A549 (cell line): ENCODE results near the gene SLC2A8.

ENCODE experiments used
- BHLHE40 ChIP-seq: IDR thresholded peaks from 2 replicates; pipeline ENCODE4 v1.6.1; 2012; ENCODE audit warnings: low read depth, low read length, inconsistent platforms
- CHD4 ChIP-seq: fragments of 200-600 bp; sonication (generic); IDR thresholded peaks from 2 replicates; pipeline ENCODE4 v1.6.1; 2016; ENCODE audit warnings: antibody characterized with exemption, mild to moderate bottlenecking, borderline replicate concordance
- EP300 ChIP-seq, 2 experiments: fragments of >200 bp; sonication (Bioruptor Twin); formaldehyde crosslinking; IDR thresholded peaks; 2 replicates in 1 of 2; 3 replicates in 1 of 2; pipeline ENCODE4 v1.6.1; 2016 to 2017
- FOSB ChIP-seq: fragments of 250-450 bp; sonication (Bioruptor Pico); IDR thresholded peaks from 2 replicates; pipeline ENCODE4 v1.5.0; 2020; ENCODE audit warnings: mild to moderate bottlenecking, moderate library complexity
- HOXA7 ChIP-seq: fragments of 250-450 bp; sonication (Bioruptor Pico); IDR thresholded peaks from 2 replicates; pipeline ENCODE4 v1.5.0; 2020; ENCODE audit warnings: mild to moderate bottlenecking, moderate library complexity
- MAX ChIP-seq: IDR thresholded peaks from 2 replicates; pipeline ENCODE4 v1.6.1; 2012
- MYC ChIP-seq: IDR thresholded peaks from 2 replicates; pipeline ENCODE4 v1.6.1; 2012; ENCODE audit warnings: mild to moderate bottlenecking, inconsistent platforms, low read length, improper control_type of control experiment, borderline replicate concordance
- POLR2A ChIP-seq: IDR thresholded peaks from 2 replicates; pipeline ENCODE4 v1.6.1; 2012; ENCODE audit warnings: mild to moderate bottlenecking, low read length
- REST ChIP-seq: fragments of 200-600 bp; sonication (generic); IDR thresholded peaks from 2 replicates; pipeline ENCODE4 v1.6.1; 2016; ENCODE audit warnings: antibody characterized with exemption, mild to moderate bottlenecking, moderate library complexity
- TP53 ChIP-seq: fragments of 250-450 bp; sonication (Bioruptor Pico); IDR thresholded peaks from 2 replicates; pipeline ENCODE4 v1.5.0; 2021; ENCODE audit warnings: mild to moderate bottlenecking, moderate library complexity
- TF ChIP-seq, protein P1 (sequence below): fragments of >200 bp; sonication (Bioruptor Twin); formaldehyde crosslinking; IDR thresholded peaks from 3 replicates; pipeline ENCODE4 v1.5.1; 2016

- TF ChIP-seq MYC (no peak), REST (no peak), MAX (no peak), TP53 (no peak), FOSB (CRISPR knock-in tag) (no peak), POLR2A (no peak), EP300 (IDR thresholded peaks at IDR 0.05) (no peak), CHD4 (no peak), BHLHE40 (no peak), HOXA7 (CRISPR knock-in tag) (no peak)
- TF ChIP-seq, protein P1, sequence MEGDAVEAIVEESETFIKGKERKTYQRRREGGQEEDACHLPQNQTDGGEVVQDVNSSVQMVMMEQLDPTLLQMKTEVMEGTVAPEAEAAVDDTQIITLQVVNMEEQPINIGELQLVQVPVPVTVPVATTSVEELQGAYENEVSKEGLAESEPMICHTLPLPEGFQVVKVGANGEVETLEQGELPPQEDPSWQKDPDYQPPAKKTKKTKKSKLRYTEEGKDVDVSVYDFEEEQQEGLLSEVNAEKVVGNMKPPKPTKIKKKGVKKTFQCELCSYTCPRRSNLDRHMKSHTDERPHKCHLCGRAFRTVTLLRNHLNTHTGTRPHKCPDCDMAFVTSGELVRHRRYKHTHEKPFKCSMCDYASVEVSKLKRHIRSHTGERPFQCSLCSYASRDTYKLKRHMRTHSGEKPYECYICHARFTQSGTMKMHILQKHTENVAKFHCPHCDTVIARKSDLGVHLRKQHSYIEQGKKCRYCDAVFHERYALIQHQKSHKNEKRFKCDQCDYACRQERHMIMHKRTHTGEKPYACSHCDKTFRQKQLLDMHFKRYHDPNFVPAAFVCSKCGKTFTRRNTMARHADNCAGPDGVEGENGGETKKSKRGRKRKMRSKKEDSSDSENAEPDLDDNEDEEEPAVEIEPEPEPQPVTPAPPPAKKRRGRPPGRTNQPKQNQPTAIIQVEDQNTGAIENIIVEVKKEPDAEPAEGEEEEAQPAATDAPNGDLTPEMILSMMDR, result no peak
Measured at GRCh38 chr9:127422787-127423186, 25.8 kb downstream of the SLC2A8 start.
